HG02588 (cell line): ENCODE results near the gene TMSB10.

ENCODE experiments used
- ATAC-seq: cut with Tn5 transposase; IDR thresholded peaks from one replicate; pipeline ENCODE4 v1.9.1; 2021; ENCODE audit warnings: mild to moderate bottlenecking, moderate library complexity; ENCODE audit not compliant: unreplicated experiment

The TMSB10 gene

DNA sequence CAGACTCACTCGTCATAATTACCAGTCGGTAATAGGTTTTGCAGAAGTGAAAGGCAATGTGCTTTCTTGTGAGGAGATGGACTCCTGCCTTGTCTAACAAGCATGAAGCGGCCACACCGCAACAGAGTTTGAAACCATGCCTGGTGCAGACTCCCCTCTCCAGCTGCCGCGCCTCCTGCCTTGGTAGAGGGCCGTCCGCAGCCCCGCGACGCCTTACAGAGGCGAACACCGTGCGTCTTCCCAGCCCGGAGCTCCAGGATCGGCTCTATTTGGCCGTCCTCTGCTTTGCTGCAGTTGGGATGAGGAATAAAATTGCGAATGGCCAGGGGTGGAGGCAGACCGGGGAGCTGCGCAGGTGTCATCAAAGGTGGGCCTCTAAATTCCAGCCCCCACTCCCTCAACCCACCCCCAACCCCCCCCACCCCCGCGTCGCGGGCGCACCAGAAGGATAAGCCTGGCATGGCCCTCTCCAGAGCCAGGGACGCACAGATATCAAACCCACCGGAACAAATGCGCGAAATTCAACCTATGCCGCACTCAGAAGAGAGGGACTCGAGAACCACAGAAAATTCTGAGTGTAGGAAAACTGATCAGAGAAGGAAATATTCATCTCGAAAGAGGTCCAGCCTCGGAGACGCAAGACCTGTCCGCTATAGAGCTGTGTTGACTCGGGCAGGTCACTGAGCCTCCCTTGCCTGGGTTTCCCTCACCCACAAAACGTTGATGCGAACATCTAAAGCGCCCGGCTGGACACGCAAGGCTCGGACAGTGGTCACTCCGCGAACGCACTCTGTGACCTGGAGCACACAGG is 25.7 kb upstream of the TMSB10 start:
- ATAC-seq: peak; percentile 56

DNA sequence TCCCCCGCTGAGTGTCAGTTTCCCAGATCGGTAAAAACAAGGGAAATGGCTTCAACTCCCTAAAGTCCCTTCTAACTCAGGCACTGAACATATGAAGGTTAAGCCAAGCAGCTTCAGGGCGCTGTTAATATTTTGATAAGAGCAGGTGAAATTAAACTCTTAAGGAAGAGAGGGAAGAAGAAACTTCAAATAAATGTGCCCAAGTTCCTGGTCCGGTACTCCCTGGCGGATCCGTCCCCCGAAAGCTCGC is 25.1 kb upstream of the TMSB10 start:
- ATAC-seq: no peak

DNA sequence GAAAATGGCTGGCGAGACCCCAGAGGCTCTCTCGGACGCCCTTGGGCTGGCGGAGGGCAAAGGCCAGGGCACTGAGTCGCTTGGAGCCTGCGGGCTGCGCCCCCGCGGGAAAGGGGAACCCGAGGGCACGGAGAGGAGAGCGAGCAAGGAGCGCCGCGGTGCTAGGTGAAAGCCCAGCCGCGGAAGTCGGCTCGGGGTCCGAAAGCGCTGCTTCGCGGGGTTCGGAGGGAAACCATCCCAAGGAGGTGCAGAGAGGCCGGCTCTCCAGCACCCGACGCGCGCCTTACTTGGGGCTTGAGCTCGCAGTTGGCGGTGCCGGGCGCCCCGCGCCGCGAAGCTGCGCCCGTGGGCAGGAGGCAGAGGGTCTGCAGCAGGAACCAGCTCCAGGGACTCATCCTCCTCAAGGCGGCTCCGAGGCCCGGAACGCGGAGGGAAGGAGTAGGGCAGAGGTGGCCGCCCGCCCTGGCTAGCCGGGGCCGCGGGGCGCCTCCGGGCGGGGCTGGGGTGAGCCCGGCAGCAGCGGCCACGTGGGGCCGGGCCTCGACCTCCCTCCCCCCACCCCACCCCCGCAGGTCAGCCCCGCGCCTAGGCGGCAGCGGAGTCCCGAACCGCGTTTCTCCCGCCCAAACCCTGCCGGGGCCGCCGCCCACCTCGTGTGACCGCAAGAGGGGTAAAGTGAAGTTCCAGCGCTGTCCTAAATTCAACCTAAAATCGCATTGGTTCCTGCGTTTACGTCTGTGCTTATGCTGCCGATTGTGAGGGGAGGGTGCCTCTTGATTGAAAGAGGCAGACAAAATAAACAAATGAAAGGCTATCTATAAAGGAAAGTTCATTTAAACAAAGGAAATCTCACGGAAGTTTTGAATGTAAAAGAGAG is 24.6 kb upstream of the TMSB10 start, which contains the start of gene TRABD2A:
TSS of gene TRABD2A (minus strand) at position 440 of the 877 bp plus-strand sequence. CDS start at position 395, 45 bp downstream.
- ATAC-seq: no peak

GRCh38 chr2:84881581-84882413 is 23.7 kb upstream of the TMSB10 start:
- peak; percentile 63 for ATAC-seq

- ATAC-seq: no peak
Observed at GRCh38 chr2:84882414-84882738, 23.1 kb upstream of the TMSB10 start.

GRCh38 chr2:84882775-84883550 is 22.5 kb upstream of the TMSB10 start:
- ATAC-seq: no peak

DNA sequence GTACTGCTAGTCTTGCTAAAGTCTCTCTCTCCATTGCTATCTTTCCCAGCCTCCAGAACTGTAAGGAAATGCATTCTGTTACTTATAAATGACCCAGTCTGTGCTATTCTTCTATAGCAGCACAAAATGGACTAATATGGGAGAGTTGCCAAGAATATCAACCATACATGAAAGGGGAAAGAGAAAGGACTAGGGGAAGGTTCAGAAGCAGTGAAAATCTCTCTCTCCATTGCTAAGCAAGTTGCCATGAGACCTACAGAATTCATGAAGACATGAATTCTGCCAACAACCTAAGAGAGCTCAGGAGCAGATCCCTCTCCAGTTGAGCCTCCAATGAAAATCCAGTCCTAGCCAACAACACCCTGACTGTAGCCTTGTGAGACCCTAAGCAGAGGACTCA is 21.0 kb upstream of the TMSB10 start:
- no peak for ATAC-seq

GRCh38 chr2:84885111-84885510 is 20.3 kb upstream of the TMSB10 start:
- no peak for ATAC-seq

- ATAC-seq: no peak
Observed at GRCh38 chr2:84886791-84887190, 18.7 kb upstream of the TMSB10 start.

DNA sequence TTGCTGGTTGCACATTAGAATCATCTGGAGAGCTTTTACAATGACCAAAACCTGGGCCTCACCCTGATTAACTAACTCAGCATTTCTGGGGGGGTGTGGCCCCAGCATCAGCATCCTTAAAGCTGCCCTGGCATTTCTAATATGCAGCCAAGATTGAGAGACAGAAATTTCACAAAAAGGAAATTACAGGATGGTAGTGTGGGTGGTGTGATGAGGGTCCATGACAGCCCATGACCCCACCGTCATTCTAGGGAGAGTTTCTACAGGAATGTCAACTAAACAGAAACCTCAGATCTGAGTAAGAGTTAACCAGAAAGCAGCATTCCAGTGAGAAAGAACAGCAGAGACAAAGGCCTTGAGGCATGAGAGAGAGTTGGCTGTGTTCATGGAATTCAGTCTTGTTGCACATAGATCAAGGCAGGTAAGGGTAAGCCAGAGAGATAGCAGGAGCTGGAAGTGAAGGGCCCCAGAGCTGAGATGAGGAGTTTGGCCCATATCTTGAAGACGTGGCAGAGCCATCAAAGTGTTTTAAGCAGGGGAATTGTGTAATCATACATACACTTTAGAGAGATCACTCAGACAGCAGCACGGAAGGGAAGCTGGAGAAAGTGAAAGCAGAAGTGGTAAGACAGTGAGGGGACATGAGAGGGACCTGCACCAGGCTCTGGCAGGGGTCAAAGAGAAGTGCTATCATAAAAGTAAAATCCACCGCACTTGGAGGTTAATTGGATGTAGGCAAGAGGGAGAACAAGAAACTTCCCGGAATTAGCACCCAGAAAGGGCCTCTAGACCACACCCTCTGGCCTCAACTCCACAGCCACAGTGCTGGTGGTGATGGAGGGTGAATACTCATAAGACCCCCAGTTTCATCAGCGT is 16.8 kb upstream of the TMSB10 start:
- ATAC-seq: peak; percentile 97

GRCh38 chr2:84889332-84889731 is 16.1 kb upstream of the TMSB10 start:
- no peak for ATAC-seq

DNA sequence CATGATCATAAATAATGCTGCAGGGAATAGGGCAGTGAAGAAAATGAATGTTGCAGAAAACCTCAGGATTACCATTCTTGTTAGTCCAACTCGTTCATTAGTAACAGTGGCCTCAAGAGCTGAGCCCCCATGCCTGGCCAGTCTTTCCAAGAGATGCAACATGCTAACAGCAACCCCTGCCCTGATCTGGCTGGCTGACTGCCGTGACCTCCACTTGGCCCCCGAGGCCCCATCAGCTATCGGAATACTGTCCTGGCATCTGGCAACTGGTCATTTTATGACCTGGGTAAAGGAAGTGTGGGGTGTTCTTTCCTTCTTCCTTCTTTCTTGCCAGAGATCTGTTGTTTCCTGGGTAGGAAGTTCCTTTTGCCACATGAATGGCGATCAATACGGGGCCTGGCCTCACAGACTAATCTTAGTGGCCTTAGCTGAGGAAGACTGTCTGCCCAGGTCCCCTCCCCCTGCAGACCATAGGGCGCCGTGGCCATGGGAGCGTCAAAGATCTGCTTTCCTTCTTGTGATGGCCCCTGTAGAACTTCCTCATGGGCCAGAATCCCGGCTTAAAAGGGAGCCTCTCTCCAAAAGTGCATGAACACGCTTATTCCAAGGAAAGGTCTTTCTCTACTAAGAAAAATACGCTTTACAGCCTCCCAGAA is 14.0 kb upstream of the TMSB10 start:
- no peak for ATAC-seq

DNA sequence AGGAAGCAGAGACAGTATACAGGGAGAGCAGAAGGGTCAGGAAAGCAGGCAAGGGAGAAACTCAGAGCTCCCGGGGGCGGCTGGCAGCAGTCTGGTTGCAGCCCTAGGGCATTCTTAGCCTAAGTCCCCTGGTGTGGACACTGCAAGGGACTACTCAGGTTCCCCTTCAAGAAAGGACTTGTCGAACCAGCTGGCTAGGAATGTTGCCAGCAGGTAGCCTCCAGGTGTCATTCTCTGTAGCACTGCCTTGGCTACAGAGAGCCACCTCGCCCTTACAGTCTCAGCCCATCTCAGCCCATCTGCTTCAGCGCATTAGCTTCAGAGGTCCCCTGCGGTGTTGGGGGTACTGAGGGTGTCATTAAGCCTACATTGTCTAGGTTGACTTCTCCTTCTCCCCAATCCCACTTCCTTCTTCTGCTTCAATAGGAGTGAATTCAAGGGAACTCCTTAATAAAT is 11.3 kb upstream of the TMSB10 start:
- no peak for ATAC-seq

DNA sequence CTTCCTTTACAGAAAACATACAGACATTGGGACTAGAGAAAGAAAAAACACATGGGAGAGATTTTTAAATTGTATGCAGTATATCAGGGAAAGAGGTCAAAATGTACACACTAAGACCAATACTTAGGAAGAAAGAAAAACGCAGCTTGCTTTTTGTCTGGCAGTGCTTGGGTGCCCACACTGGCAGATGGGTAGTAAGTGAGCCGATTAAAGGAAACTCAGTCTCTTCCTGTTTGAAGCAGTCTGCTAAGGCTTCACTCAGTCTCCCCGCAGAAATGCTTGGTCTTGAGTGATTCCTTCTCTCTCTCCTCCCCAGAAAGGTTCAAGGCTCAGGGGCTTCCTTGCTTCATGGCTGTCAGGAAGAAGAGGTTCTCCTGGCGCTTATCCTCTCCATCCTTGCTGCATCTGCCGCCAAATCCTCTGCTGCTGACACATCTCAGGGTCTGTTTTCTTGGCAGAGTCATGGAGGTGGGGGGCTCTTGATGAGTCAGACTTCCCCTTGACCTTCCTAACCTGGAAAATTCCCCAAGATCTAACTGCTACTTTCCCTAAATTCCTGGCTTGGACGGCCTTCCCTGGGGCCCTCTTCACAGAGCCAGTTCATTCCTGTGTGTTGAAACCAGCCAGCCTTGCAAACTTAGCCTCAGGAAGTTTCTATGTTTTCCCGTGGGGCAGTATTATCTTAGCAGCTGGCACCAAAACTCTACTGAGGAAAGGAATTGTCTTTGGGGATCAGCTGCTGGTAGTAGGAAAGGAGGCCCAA is 10.5 kb upstream of the TMSB10 start:
- peak; percentile 27 for ATAC-seq

DNA sequence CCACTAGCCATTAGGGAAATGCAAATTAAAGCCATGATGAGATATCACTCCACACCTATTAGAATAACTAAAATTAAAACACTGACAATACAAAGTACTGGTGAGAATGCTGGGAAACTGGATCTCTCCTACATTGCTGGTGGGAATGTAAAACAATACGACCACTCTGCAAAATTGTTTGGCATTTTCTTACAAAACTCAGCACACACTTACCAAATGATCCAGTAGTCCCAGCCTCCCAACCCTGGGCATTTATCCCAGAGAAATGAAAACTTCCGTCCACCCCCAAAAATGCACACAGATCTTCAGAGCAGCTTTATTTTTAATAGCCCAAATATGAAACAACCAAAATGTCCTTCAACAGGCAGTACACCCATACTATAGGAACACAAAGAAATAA is 8.9 kb upstream of the TMSB10 start:
- no peak for ATAC-seq

- ATAC-seq: no peak
Observed at GRCh38 chr2:84897773-84898172, 7.7 kb upstream of the TMSB10 start.

DNA sequence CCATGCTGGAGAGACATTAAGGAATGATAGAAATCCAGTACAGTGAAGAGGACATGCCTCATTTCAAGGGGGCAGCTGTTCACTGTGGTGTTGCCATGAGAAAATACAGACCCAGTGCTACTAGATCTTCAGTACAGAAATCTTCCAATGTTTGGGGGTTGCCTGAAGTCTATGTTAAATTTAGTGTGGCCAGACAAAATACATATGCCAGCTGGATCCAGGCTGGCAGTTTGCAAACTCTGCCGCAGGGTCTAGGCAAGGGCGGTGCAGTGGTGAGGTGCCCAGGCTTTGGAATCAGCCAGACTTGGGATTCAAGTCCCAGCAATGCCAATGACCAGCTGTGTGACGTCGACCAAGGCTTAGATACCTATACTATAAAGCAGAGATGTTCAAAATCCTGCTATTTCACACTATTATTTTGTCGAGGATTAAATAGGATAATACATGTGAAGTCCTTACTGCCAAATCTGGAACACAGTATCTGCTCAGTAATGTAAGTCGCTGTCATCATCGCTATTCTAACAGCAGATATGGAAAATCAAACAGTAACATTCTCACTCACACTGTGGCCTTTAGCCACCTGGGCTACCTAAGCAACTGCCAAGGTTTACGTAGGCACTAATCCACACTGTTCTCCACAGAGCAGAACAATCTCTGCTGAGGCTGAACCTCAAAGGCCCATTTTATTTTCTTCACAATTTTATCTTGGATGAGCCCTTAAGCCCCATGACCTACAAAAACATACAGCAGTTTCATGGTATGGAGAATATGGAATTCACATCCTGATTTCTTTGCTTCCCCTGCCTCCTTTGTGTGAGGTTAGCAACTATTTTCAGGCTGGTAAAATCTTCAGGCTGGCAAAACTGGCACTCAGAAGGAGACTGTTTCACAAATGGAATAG is 5.9 kb upstream of the TMSB10 start:
- no peak for ATAC-seq
